ENCODE measurements around the gene ADCY5. TPM values are rescaled to one million over a fixed set of nuclear protein-coding genes. Genes with fewer than 3 reads are reported as not detected.

The ADCY5 gene
- total and polyA plus RNA-seq, 8 donors: 3.4 to 17.6 (median 14.2) TPM

DNA sequence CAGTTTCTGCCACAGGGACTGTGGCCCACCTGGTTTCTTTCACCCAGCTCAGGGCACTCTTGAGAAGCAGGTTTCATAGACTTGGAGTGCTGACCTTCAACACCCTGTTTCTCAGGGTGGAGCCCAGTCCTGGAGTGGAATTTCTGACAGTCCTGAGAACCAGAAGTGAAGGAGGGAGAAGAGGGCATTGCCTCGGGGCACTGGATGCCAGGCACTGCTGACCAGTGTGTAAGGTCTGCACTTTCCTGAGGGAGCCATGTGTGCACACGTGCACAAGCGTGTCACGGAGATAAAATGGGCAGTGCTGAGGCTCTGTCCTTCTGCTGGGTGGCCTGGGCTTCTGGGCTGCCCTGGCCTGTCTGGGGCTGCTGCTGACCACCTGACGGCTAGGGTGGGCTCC, 128.7 kb downstream of the ADCY5 start:
- ATAC-seq (peak; percentile 88), DNase-seq (peak in 2 of 4 donors; percentile 13)
- H3K4me1 ChIP-seq: no peaks in the 10 kb centered on the region
- TF ChIP-seq, protein P1, sequence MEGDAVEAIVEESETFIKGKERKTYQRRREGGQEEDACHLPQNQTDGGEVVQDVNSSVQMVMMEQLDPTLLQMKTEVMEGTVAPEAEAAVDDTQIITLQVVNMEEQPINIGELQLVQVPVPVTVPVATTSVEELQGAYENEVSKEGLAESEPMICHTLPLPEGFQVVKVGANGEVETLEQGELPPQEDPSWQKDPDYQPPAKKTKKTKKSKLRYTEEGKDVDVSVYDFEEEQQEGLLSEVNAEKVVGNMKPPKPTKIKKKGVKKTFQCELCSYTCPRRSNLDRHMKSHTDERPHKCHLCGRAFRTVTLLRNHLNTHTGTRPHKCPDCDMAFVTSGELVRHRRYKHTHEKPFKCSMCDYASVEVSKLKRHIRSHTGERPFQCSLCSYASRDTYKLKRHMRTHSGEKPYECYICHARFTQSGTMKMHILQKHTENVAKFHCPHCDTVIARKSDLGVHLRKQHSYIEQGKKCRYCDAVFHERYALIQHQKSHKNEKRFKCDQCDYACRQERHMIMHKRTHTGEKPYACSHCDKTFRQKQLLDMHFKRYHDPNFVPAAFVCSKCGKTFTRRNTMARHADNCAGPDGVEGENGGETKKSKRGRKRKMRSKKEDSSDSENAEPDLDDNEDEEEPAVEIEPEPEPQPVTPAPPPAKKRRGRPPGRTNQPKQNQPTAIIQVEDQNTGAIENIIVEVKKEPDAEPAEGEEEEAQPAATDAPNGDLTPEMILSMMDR (IDR thresholded peaks at IDR 0.05): no peak
- intact Hi-C loops (cut with DNase I): no loop called here
- no peaks in the 10 kb centered on the region for H3K36me3 ChIP-seq
- H3K27ac ChIP-seq: no peak overlapping the region
- no peak overlapping the region for H3K4me3 ChIP-seq
- peaks cover 0 to 19% of the 10 kb centered on the region in 2 donors for H3K27me3 ChIP-seq
- H3K9me3 ChIP-seq: no peaks in the 10 kb centered on the region

DNA sequence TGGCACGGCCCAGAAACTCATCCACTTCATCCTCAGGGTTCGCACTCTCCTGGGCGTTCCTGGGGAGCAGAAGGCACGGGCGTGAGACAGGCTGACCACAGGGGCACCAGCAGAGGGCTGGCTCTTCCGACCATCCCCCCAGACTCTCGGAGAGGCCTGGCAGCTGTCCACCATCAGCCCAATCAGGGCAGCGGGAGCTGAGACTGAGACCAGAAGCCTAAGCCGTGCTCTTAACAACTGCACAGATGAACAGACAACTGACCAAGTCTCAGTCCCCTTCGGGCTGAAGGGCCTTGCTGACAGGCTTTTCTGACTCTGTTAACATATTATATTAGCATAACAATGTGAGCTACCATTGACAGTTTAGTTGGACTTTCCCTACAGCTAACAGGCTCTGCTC, 129.1 kb downstream of the ADCY5 start:
- intact Hi-C loops (cut with DNase I): no loop called here
- Histone ChIP-seq H3K27ac (no peak overlapping the region), H3K4me3 (no peak overlapping the region)

DNA sequence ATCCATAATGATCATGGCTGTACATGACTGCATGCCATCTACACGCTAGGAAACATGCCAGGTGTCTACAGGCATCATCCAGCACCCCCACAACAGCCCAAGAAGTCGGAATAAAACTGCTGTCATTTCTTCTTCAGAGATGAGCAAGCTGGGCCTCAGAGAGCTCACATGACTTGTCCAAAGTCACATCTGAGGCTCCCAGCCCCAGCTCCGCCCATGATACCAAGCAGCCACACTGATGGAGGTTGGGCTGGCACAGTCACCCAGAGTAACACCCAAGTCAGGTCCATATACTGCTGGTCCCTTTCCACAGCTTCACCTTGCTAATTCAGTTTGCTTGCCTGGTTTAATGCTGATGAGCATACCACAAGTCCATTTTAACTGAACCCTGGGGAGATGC, 130.5 kb downstream of the ADCY5 start:
- no peak for ATAC-seq
- intact Hi-C loops (cut with DNase I): no loop called here

More for the DNA sequence above, 129.1 kb downstream of the ADCY5 start:
- no peaks in the 10 kb centered on the region for H3K9me3 ChIP-seq
- H3K36me3 ChIP-seq: no peaks in the 10 kb centered on the region
- peaks cover 0 to 23% of the 10 kb centered on the region in 2 donors for H3K27me3 ChIP-seq
- DNase-seq (no peak), ATAC-seq (no peak)
- no peaks in the 10 kb centered on the region for H3K4me1 ChIP-seq
- TF ChIP-seq, protein P1 (IDR thresholded peaks at IDR 0.05): no peak

DNA sequence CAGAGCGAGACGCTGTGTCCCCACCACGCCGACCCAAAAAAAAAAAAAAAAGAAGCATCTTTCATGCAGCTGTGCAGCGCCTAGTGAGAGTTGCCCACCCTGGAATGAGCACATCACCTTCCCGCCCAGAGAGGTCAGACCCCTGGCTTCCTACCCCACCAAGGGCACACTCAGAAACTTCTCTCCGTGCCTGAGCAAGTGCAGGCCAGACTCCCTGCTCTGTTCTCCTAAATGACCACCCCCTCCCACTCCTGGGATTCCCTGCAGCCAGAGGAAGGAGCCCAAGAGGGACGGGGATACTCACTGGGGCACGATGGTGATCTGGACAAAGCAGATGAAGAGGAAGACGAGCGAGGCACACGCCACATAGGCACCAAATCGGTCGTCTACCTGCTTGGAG, 131.2 kb downstream of the ADCY5 start:
- peaks cover 0 to 39% of the 10 kb centered on the region in 2 donors for H3K27me3 ChIP-seq
- no peaks in the 10 kb centered on the region for H3K36me3 ChIP-seq
- intact Hi-C loops (cut with DNase I): no loop called here
- TF ChIP-seq, protein P1 (IDR thresholded peaks at IDR 0.05): no peak
- no peaks in the 10 kb centered on the region for H3K9me3 ChIP-seq
- H3K4me3 ChIP-seq: no peak overlapping the region
- peak in 1 of 4 donors; percentile 28 for DNase-seq
- no peaks in the 10 kb centered on the region for H3K4me1 ChIP-seq
- H3K27ac ChIP-seq: no peak overlapping the region
- no peak for ATAC-seq

More for the DNA sequence above, 130.5 kb downstream of the ADCY5 start:
- TF ChIP-seq, protein P1 (IDR thresholded peaks at IDR 0.05): no peak
- Histone ChIP-seq H3K9me3 (no peaks in the 10 kb centered on the region), H3K4me1 (no peaks in the 10 kb centered on the region), H3K27ac (no peak overlapping the region), H3K4me3 (no peak overlapping the region), H3K27me3 (peaks cover 0 to 36% of the 10 kb centered on the region in 2 donors), H3K36me3 (no peaks in the 10 kb centered on the region)
- DNase-seq: peak in 1 of 4 donors; percentile 35

DNA sequence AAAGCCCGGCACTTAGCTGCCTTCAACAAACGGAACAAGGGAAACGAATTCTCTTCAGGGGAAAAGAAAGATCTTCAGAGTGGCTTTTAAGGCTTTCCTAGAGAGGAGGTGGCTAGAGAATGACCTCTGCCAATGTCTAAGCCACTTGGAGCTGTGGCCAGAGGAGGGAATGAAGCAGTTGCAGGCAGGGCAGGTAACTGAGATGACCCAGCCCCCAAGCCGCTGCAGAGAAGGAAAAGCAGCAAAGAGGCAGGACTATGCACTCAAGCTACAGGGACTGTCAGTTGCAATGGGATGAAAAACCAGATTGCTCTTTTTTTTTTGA, 133.7 kb downstream of the ADCY5 start:
- intact Hi-C loops (cut with DNase I): no loop called here
- Histone ChIP-seq H3K27ac (no peak overlapping the region), H3K36me3 (no peaks in the 10 kb centered on the region), H3K4me3 (no peak overlapping the region), H3K9me3 (no peaks in the 10 kb centered on the region), H3K27me3 (peaks cover 0 to 28% of the 10 kb centered on the region in 2 donors), H3K4me1 (no peaks in the 10 kb centered on the region)
- ATAC-seq (no peak), DNase-seq (no peak)
- TF ChIP-seq, protein P1 (IDR thresholded peaks at IDR 0.05): no peak
